SU-DHL-6 (cell line): Measurements from ENCODE around the gene ECHS1.

ENCODE experiments used
- H2AFZ ChIP-seq: fragments of 200-600 bp; sonication (generic); 2 replicates; pipeline ENCODE4 v1.6.1; 2014; ENCODE audit warnings: low read depth, mild to moderate bottlenecking, moderate library complexity, mixed read lengths, antibody characterized with exemption, low read length; ENCODE audit not compliant: severe bottlenecking
- H3F3A ChIP-seq: fragments of 200-600 bp; shearing (Covaris generic); 2 replicates; pipeline ENCODE4 v1.6.0; 2016; ENCODE audit warnings: antibody characterized with exemption, mild to moderate bottlenecking; ENCODE audit not compliant: insufficient read depth
- H3K27ac ChIP-seq: fragments of 200-600 bp; sonication (generic); 2 replicates; pipeline ENCODE4 v1.5.1; 2016; ENCODE audit warnings: low read depth, mild to moderate bottlenecking, low read length, moderate library complexity, mixed read lengths
- H3K27me3 ChIP-seq: fragments of 200-600 bp; sonication (generic), shearing (Covaris generic); 2 replicates; pipeline ENCODE4 v1.6.0; 2014; ENCODE audit warnings: mild to moderate bottlenecking, low read length
- H3K36me3 ChIP-seq: fragments of 200-600 bp; sonication (generic); 2 replicates; pipeline ENCODE4 v1.6.1; 2014; ENCODE audit warnings: mild to moderate bottlenecking, low read length, mixed read lengths
- H3K4me2 ChIP-seq: fragments of 300-600, 200-600 bp; shearing (Covaris generic), sonication (generic); 2 replicates; pipeline ENCODE4 v1.6.0; 2014; ENCODE audit warnings: low read length, low read depth, mild to moderate bottlenecking; ENCODE audit not compliant: poor library complexity, severe bottlenecking
- H3K4me3 ChIP-seq: fragments of 200-600 bp; sonication (generic); 2 replicates; pipeline ENCODE4 v1.5.1; 2014; ENCODE audit warnings: antibody characterized with exemption, low read length, mild to moderate bottlenecking, mixed read lengths; ENCODE audit not compliant: insufficient read depth, poor library complexity, severe bottlenecking
- H3K79me2 ChIP-seq: fragments of 200-600 bp; sonication (generic); 2 replicates; pipeline ENCODE4 v1.6.1; 2014; ENCODE audit warnings: mild to moderate bottlenecking, low read length, moderate library complexity; ENCODE audit not compliant: insufficient read depth
- H3K9ac ChIP-seq: fragments of 200-600 bp; sonication (generic); 2 replicates; pipeline ENCODE4 v1.7.0; 2014; ENCODE audit warnings: mild to moderate bottlenecking, low read length
- H3K9me2 ChIP-seq: fragments of 200-600 bp; sonication (generic); replicated peaks from 2 replicates; pipeline ENCODE4 v1.6.1; 2014; ENCODE audit warnings: low read length; ENCODE audit not compliant: insufficient read depth
- H3K9me3 ChIP-seq: fragments of 200-600 bp; sonication (generic); 2 replicates; pipeline ENCODE4 v1.6.1; 2014; ENCODE audit warnings: low read length, mixed read lengths; ENCODE audit not compliant: insufficient read depth
- H4K20me1 ChIP-seq: fragments of 200-600 bp; sonication (generic); 2 replicates; pipeline ENCODE4 v1.6.1; 2014; ENCODE audit warnings: low read depth, mild to moderate bottlenecking, antibody characterized with exemption, low read length, moderate library complexity, mixed read lengths
- EZH2phosphoT487 ChIP-seq: fragments of 200-600 bp; sonication (generic), shearing (Covaris generic); conservative IDR thresholded peaks from 2 replicates; pipeline ENCODE4 v1.6.1; 2018; ENCODE audit warnings: mild to moderate bottlenecking, antibody characterized with exemption, low read length, moderate library complexity, mixed read lengths
- TF ChIP-seq, protein P1 (sequence below): fragments of 200-600 bp; sonication (generic); IDR thresholded peaks from one replicate; pipeline ENCODE4 v1.5.1; 2017; ENCODE audit warnings: antibody characterized with exemption, mild to moderate bottlenecking, low read length, moderate library complexity; ENCODE audit not compliant: insufficient read depth, poor library complexity, severe bottlenecking

The ECHS1 gene

DNA sequence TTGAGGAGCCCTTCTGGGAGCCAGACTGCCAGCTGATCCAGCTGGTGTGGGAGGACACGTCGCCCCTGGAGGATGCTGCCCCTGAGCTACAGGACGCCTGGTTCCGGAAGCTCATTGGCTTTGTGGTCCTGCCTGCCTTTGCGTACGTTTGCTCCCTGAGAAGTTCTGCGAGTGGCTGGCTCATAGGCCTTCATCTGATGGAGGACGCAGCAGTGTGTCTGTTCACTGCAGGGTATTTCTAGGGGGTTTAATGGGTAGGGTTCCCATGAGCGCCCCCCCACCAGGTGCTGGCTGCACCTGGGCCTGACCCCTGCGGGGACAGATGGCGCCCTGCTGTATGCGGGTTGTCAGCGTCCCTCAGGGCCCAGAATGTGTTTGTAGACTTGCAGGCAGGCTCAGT, 10.9 kb upstream of the ECHS1 start:
- no peaks in the 10 kb centered on the region for H3K27me3 ChIP-seq
- no peaks in the 10 kb centered on the region for H4K20me1 ChIP-seq
- peaks cover 2% of the 10 kb centered on the region for H3F3A ChIP-seq
- H3K4me2 ChIP-seq = no peak overlapping the region
- no peak overlapping the region for H2AFZ ChIP-seq
- no peaks in the 10 kb centered on the region for H3K79me2 ChIP-seq
- H3K4me3 ChIP-seq = no peak overlapping the region
- no peaks in the 10 kb centered on the region for H3K9me3 ChIP-seq
- TF ChIP-seq, protein P1, sequence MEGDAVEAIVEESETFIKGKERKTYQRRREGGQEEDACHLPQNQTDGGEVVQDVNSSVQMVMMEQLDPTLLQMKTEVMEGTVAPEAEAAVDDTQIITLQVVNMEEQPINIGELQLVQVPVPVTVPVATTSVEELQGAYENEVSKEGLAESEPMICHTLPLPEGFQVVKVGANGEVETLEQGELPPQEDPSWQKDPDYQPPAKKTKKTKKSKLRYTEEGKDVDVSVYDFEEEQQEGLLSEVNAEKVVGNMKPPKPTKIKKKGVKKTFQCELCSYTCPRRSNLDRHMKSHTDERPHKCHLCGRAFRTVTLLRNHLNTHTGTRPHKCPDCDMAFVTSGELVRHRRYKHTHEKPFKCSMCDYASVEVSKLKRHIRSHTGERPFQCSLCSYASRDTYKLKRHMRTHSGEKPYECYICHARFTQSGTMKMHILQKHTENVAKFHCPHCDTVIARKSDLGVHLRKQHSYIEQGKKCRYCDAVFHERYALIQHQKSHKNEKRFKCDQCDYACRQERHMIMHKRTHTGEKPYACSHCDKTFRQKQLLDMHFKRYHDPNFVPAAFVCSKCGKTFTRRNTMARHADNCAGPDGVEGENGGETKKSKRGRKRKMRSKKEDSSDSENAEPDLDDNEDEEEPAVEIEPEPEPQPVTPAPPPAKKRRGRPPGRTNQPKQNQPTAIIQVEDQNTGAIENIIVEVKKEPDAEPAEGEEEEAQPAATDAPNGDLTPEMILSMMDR = no peak
- TF ChIP-seq EZH2phosphoT487 = no peak
- no peaks in the 10 kb centered on the region for H3K36me3 ChIP-seq
- H3K9ac ChIP-seq = no peak overlapping the region
- H3K9me2 ChIP-seq = no peaks in the 10 kb centered on the region
- no peak overlapping the region for H3K27ac ChIP-seq

DNA sequence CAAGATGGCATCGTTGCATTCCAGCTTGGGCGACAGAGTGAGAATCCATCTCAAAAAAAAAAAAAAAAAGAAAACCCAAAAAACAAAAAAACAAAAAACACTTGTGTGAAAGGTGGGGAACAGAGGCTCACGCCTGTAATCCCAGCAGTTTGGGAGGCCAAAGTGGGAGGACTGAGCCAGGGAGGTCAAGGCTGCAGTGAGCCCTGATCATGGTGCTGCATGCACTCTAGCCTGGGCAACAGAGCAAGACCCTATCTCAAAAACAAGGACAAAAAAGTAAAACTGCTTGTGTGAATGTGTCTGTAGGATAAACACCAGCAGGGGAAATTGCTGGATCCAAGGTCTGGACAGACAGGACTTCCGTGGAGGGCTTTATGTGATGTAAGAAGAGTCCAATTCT, 10.4 kb upstream of the ECHS1 start:
- Histone ChIP-seq H3K79me2 (no peaks in the 10 kb centered on the region), H2AFZ (no peak overlapping the region), H3K36me3 (no peaks in the 10 kb centered on the region), H3F3A (no peaks in the 10 kb centered on the region), H3K4me2 (no peak overlapping the region), H3K9ac (no peak overlapping the region), H4K20me1 (no peaks in the 10 kb centered on the region), H3K9me3 (no peaks in the 10 kb centered on the region), H3K27me3 (no peaks in the 10 kb centered on the region), H3K4me3 (no peak overlapping the region), H3K9me2 (no peaks in the 10 kb centered on the region), H3K27ac (no peak overlapping the region)
- TF ChIP-seq, protein P1 = no peak
- TF ChIP-seq EZH2phosphoT487 = no peak

DNA sequence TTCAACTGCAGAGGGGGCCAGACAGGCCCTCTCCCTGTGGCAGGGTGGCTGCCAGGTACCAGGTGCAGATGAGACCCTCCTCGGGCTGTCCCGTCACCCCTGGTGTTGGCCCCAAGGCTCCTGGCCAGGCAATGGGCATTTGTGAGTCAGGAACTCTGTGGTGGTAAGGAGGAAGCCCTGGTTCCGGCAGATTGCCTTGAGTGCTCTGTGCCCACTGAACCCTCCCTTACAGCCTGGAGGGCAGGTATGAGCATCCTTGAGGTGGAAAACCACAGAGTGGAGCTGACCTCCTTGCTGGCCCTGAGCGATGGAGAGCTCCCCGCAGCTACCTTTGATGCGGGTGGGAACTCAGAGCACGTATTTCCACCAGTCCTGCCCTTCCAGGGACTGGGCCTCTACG, 7.9 kb upstream of the ECHS1 start:
- Histone ChIP-seq H3K9ac (no peak overlapping the region), H4K20me1 (no peaks in the 10 kb centered on the region), H3K9me2 (no peaks in the 10 kb centered on the region), H3K27ac (no peak overlapping the region), H2AFZ (no peak overlapping the region), H3K36me3 (no peaks in the 10 kb centered on the region), H3F3A (no peaks in the 10 kb centered on the region), H3K9me3 (no peaks in the 10 kb centered on the region), H3K79me2 (no peaks in the 10 kb centered on the region), H3K4me2 (no peak overlapping the region), H3K4me3 (no peak overlapping the region), H3K27me3 (no peaks in the 10 kb centered on the region)
- TF ChIP-seq, protein P1 = no peak
- no peak for TF ChIP-seq EZH2phosphoT487
